ENCODE measurements around the gene FRAS1.

The FRAS1 gene

GRCh38 chr4:78410225-78410624 is 353.1 kb downstream of the FRAS1 start:
- no peak for DNase-seq (ENCODE audit: low read depth)
- TF ChIP-seq CTCF (IDR thresholded peaks at IDR 0.05; ENCODE audit: low read depth, low read length, missing control alignments) = no peak
- H3K4me3 ChIP-seq (ENCODE audit: low read depth, low read length) = no peak overlapping the region

- TF ChIP-seq CTCF (IDR thresholded peaks at IDR 0.05; ENCODE audit: low read depth, low read length, missing control alignments) = no peak
- H3K4me3 ChIP-seq (ENCODE audit: low read depth, low read length) = no peak overlapping the region
- DNase-seq (ENCODE audit: low read depth) = no peak
Measured at GRCh38 chr4:78410676-78411075, 353.6 kb downstream of the FRAS1 start.

GRCh38 chr4:78414116-78414515 is 357.0 kb downstream of the FRAS1 start:
- TF ChIP-seq CTCF (IDR thresholded peaks at IDR 0.05; ENCODE audit: low read depth, low read length, missing control alignments) = no peak
- DNase-seq (ENCODE audit: low read depth) = no peak
- no peak overlapping the region for H3K4me3 ChIP-seq (ENCODE audit: low read depth, low read length)

GRCh38 chr4:78417603-78418002 is 360.5 kb downstream of the FRAS1 start:
- no peak for DNase-seq (ENCODE audit: low read depth)
- H3K4me3 ChIP-seq (ENCODE audit: low read depth, low read length) = no peak overlapping the region
- TF ChIP-seq CTCF (IDR thresholded peaks at IDR 0.05; ENCODE audit: low read depth, low read length, missing control alignments) = no peak

- TF ChIP-seq CTCF (IDR thresholded peaks at IDR 0.05; ENCODE audit: low read depth, low read length, missing control alignments) = no peak
- no peak for DNase-seq (ENCODE audit: low read depth)
- H3K4me3 ChIP-seq (ENCODE audit: low read depth, low read length) = no peak overlapping the region
Measured at GRCh38 chr4:78418406-78418805, 361.3 kb downstream of the FRAS1 start.

- DNase-seq (ENCODE audit: low read depth) = no peak
- H3K4me3 ChIP-seq (ENCODE audit: low read depth, low read length) = no peak overlapping the region
- no peak for TF ChIP-seq CTCF (IDR thresholded peaks at IDR 0.05; ENCODE audit: low read depth, low read length, missing control alignments)
Measured at GRCh38 chr4:78423790-78424189, 366.7 kb downstream of the FRAS1 start.

- DNase-seq (ENCODE audit: low read depth) = no peak
- TF ChIP-seq CTCF (IDR thresholded peaks at IDR 0.05; ENCODE audit: low read depth, low read length, missing control alignments) = no peak
- H3K4me3 ChIP-seq (ENCODE audit: low read depth, low read length) = no peak overlapping the region
Measured at GRCh38 chr4:78424461-78424860, 367.3 kb downstream of the FRAS1 start.
